Chondrocyte (in vitro differentiated cells): ENCODE results near the gene RHOT1. TPM values are rescaled to one million over a fixed set of nuclear protein-coding genes. Genes with fewer than 3 reads are reported as not detected.

ENCODE experiments used
- DNase-seq: peaks from one replicate; pipeline ENCODE4 v3.0.0; 2021; ENCODE audit warnings: mixed read lengths, low spot score
- H3K27ac Mint-ChIP-seq: one replicate; pipeline ENCODE4 v1.8.0; 2021; ENCODE audit warnings: mild to moderate bottlenecking, moderate library complexity, mixed read lengths; ENCODE audit not compliant: unreplicated experiment
- H3K27me3 Mint-ChIP-seq: 2 replicates; pipeline ENCODE4 v1.8.0; 2021; ENCODE audit warnings: low read depth, mixed read lengths
- H3K36me3 Mint-ChIP-seq: 2 replicates; pipeline ENCODE4 v1.8.0; 2021; ENCODE audit warnings: low read depth, mixed read lengths
- H3K4me1 Mint-ChIP-seq: 2 replicates; pipeline ENCODE4 v1.8.0; 2021; ENCODE audit warnings: low read depth, mild to moderate bottlenecking, mixed read lengths
- H3K4me3 Mint-ChIP-seq: one replicate; pipeline ENCODE4 v1.8.0; 2021; ENCODE audit warnings: mild to moderate bottlenecking, moderate library complexity, mixed read lengths; ENCODE audit not compliant: unreplicated experiment
- H3K9me3 Mint-ChIP-seq: 2 replicates; pipeline ENCODE4 v1.8.0; 2021; ENCODE audit warnings: low read depth, mixed read lengths
- total RNA-seq: library from RNA; stranded (reverse); gene quantifications from 3 replicates; pipeline ENCODE4 v1.2.1, GENCODE V29; 2021
- TF ChIP-seq, protein P1 (sequence below): fragments of 200-600 bp; sonication (generic); IDR thresholded peaks from 2 replicates; pipeline ENCODE4 v1.5.0; 2021; ENCODE audit warnings: antibody characterized with exemption, mild to moderate bottlenecking, moderate library complexity

Gene RHOT1
- total RNA-seq, 1 donor from 2014 or later, result 27.0 TPM

DNA sequence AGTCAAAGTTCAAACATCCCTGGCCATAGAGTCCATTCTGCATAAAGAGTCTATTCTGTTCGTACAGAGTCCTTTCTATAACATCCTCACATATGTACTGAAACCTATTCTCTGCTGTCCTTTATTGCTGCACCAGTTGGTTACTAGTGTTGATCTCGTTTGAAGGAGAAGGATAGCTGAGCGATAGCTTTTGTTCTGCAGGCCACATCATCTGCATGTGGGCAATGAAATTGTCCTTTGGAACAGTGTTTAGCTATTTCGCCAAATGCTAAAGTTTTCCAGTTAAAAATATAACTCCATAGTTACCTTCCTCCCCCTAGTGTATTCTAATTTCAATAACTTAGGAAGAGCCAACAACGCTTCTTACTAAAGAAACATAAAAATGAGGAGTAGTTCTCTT is 6.0 kb downstream of the RHOT1 start:
- Mint-ChIP-seq H3K9me3 (no peaks in the 10 kb centered on the region), H3K27me3 (no peaks in the 10 kb centered on the region), H3K4me1 (peaks cover 15% of the 10 kb centered on the region), H3K27ac (no peak overlapping the region), H3K4me3 (no peak overlapping the region), H3K36me3 (no peaks in the 10 kb centered on the region)
- DNase-seq, result no peak
- TF ChIP-seq, protein P1, sequence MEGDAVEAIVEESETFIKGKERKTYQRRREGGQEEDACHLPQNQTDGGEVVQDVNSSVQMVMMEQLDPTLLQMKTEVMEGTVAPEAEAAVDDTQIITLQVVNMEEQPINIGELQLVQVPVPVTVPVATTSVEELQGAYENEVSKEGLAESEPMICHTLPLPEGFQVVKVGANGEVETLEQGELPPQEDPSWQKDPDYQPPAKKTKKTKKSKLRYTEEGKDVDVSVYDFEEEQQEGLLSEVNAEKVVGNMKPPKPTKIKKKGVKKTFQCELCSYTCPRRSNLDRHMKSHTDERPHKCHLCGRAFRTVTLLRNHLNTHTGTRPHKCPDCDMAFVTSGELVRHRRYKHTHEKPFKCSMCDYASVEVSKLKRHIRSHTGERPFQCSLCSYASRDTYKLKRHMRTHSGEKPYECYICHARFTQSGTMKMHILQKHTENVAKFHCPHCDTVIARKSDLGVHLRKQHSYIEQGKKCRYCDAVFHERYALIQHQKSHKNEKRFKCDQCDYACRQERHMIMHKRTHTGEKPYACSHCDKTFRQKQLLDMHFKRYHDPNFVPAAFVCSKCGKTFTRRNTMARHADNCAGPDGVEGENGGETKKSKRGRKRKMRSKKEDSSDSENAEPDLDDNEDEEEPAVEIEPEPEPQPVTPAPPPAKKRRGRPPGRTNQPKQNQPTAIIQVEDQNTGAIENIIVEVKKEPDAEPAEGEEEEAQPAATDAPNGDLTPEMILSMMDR, result no peak

DNA sequence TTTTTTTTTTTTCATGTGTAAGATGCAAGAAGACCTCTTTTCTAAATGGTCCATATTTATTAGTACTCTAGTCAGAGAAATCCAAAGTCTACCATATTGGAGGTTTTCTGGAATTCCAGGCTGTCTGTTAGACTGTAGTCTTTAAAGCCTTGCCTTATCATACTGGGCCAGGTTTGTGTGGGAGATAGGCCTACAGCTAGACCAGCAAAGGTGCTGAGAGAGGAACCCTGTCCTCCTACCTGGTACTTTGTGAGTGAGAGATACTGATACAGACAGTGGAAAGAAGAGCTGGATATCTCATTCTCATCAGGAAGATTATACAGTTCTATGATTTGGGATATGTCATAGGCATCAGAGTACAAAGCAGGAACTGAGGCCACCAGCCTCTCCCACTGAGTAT is 8.1 kb downstream of the RHOT1 start:
- Mint-ChIP-seq H3K9me3 (no peaks in the 10 kb centered on the region), H3K27ac (no peak overlapping the region), H3K27me3 (no peaks in the 10 kb centered on the region), H3K36me3 (no peaks in the 10 kb centered on the region), H3K4me3 (no peak overlapping the region), H3K4me1 (peaks cover 7% of the 10 kb centered on the region)
- TF ChIP-seq, protein P1, result no peak
- no peak for DNase-seq

DNA sequence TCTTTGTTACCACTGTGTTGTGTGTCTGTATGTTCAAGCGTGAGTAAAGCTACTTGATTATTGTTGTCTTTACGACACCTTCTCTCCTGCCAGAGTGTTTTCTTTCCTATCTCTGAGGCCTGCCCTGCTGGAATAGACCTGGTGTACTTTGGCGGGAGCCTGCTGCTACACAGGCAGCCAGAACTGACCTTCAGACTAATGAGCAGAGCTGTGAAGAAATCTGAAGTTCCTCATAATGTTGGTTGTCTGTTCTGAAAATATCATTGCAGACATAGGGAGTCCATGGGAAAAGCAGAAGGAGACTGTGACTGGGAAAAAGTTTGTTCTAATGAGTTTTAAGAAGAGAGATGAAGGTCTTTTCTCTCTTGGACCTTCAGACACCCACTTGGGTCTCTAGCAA is 9.8 kb downstream of the RHOT1 start:
- Mint-ChIP-seq H3K27me3 (no peaks in the 10 kb centered on the region), H3K27ac (peak overlapping the region; percentile 4), H3K4me3 (no peak overlapping the region)

DNA sequence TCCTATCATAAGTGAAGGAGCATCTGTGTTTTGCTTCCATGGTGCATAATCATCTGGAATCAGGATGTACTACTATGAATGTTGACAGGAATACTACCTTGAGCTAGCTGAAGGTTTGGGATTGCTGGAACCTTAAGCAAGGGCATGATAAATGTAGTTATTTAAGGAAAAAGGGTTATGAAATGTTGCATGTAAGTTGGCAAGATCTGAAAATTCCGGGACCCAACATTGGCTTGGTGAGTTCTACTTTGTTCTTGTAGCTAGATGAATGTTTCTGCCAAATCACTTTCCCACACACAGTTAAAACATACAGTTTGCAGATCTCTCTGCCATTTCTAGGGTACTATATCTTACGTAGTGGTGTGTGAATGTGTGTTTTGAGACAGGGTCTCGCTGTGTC is 13.6 kb downstream of the RHOT1 start:
- Mint-ChIP-seq H3K27ac (no peak overlapping the region), H3K9me3 (no peaks in the 10 kb centered on the region), H3K27me3 (no peaks in the 10 kb centered on the region), H3K36me3 (peaks cover 1% of the 10 kb centered on the region), H3K4me1 (peaks cover 11% of the 10 kb centered on the region), H3K4me3 (no peak overlapping the region)
- DNase-seq, result no peak
- TF ChIP-seq, protein P1, result no peak

More for the DNA sequence above, 9.8 kb downstream of the RHOT1 start:
- Mint-ChIP-seq H3K4me1 (peaks cover 9% of the 10 kb centered on the region), H3K9me3 (no peaks in the 10 kb centered on the region), H3K36me3 (no peaks in the 10 kb centered on the region)
- DNase-seq, result no peak
- TF ChIP-seq, protein P1, result no peak

DNA sequence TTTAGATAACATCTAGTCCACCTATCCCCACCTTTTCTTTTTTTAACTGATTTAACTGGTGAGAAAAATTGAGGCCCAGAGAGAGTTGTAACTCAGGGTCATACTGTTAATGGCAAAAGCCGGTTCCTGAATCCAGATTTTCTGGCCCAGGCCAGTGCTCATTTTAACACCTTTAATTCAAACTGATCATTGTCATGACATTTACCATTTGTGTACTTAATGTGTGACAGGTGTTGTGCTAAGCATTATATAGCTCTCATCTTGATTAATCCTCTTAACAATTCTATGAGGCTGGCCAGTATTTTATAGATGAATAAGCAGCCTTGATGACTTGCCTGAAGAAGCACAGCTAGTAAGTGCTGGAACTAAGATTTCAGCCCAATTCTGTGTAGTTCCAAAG is 14.4 kb downstream of the RHOT1 start:
- TF ChIP-seq, protein P1, result no peak
- H3K36me3 Mint-ChIP-seq, result peaks cover 1% of the 10 kb centered on the region
- H3K27me3 Mint-ChIP-seq, result no peaks in the 10 kb centered on the region
- H3K4me1 Mint-ChIP-seq, result peaks cover 19% of the 10 kb centered on the region
- DNase-seq, result no peak
- no peaks in the 10 kb centered on the region for H3K9me3 Mint-ChIP-seq
- H3K4me3 Mint-ChIP-seq, result no peak overlapping the region
- no peak overlapping the region for H3K27ac Mint-ChIP-seq
